GM21737 (cell line): ENCODE data around the gene ZNF536.
"Not testable (repeated sequence)": the region's sequence is repeated elsewhere in the genome, so short reads cannot be mapped to it uniquely, and the experiment has no call there.

Experiments used
- ATAC-seq: cut with Tn5 transposase; IDR thresholded peaks from one replicate; pipeline ENCODE4 v1.9.1; 2021; ENCODE audit warnings: mild to moderate bottlenecking, moderate library complexity; ENCODE audit not compliant: unreplicated experiment

The ZNF536 gene

GRCh38 chr19:30408734-30409301, 36.6 kb downstream of the ZNF536 start:
- no peak for ATAC-seq

- no peak for ATAC-seq
These were observed 39.5 kb downstream of the ZNF536 start for GRCh38 chr19:30411714-30412113.

GRCh38 chr19:30416375-30416774, 44.2 kb downstream of the ZNF536 start:
- ATAC-seq = no peak

- not testable (repeated sequence) for ATAC-seq
These were observed 45.0 kb downstream of the ZNF536 start for GRCh38 chr19:30417166-30417565.

- no peak for ATAC-seq
These were observed 47.5 kb downstream of the ZNF536 start for GRCh38 chr19:30419568-30420180.

GRCh38 chr19:30420316-30420715, 48.1 kb downstream of the ZNF536 start:
- ATAC-seq = no peak

- ATAC-seq = no peak
These were observed 48.7 kb downstream of the ZNF536 start for GRCh38 chr19:30420881-30421280.

- no peak for ATAC-seq
These were observed 49.4 kb downstream of the ZNF536 start for GRCh38 chr19:30421571-30421970.

GRCh38 chr19:30423481-30423880, 51.3 kb downstream of the ZNF536 start:
- ATAC-seq = no peak

GRCh38 chr19:30425885-30426838, 54.0 kb downstream of the ZNF536 start:
- ATAC-seq = no peak

- no peak for ATAC-seq
These were observed 54.7 kb downstream of the ZNF536 start for GRCh38 chr19:30426864-30427263.

GRCh38 chr19:30428092-30428680, 56.0 kb downstream of the ZNF536 start:
- no peak for ATAC-seq

GRCh38 chr19:30428844-30429243, 56.7 kb downstream of the ZNF536 start:
- no peak for ATAC-seq

GRCh38 chr19:30430206-30430734, 58.1 kb downstream of the ZNF536 start:
- no peak for ATAC-seq

- no peak for ATAC-seq
These were observed 59.4 kb downstream of the ZNF536 start for GRCh38 chr19:30431591-30431990.

GRCh38 chr19:30434797-30435594, 62.8 kb downstream of the ZNF536 start:
- no peak for ATAC-seq

- no peak for ATAC-seq
These were observed 65.7 kb downstream of the ZNF536 start for GRCh38 chr19:30437869-30438268.

- no peak for ATAC-seq
These were observed 67.1 kb downstream of the ZNF536 start for GRCh38 chr19:30439310-30439709.

- no peak for ATAC-seq
These were observed 68.8 kb downstream of the ZNF536 start for GRCh38 chr19:30441011-30441410.

GRCh38 chr19:30442674-30443073, 70.5 kb downstream of the ZNF536 start:
- no peak for ATAC-seq
